Embryonic facial prominence (tissue), 1 donor: ENCODE measurements around the gene DEFB121.
"Not testable (repeated sequence)": the region's sequence is repeated elsewhere in the genome, so short reads cannot be mapped to it uniquely, and the experiment has no call there.

Source experiments
- DNase-seq: peaks from one replicate; pipeline ENCODE4 v3.0.0-alpha.2; 2016; ENCODE audit errors: extremely low spot score

Gene DEFB121

DNA sequence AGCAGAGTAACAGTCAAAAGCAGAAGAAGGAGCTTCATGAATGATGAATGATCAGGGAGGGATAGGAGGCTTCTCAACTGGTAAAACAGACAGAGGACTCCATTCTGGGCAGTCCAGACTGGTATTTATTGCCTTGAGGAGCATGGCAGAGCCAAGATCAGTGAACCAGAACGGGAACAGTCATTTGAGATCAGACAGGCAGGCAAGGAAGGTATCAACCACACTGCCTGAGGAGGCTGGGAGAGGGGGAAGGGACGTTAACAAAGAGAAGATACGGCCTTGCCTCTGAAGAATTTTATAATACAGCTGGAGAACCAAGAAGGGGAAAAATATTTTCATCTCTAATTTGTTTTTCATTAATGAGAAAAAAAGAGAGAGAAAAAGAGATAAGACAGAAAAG, at the start of gene DEFB121:
DEFB121 (minus strand) TSS at position 101 of the 400 bp plus-strand sequence; CDS start at position 38, 63 bp downstream.
- DNase-seq, result no peak

DNA sequence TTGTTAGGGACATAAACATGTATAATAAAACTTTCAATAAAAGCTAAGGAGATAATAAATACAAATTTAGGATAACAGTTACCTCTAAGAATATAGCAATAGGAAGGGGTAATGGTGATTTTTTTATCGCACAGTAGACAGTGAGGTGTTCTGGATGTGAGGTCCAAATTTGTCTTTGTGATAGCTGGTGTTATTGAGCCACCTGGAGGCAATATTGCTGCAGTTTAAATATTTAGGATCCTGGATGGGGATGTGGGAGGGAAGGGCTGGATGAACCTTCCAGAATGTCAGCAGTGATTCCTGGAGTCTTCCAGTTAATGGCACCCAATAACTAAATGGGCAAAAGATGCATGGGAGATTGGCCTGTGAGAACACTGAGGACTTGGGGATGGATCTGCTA, 48.3 kb upstream of the DEFB121 start:
- no peak for DNase-seq

DNA sequence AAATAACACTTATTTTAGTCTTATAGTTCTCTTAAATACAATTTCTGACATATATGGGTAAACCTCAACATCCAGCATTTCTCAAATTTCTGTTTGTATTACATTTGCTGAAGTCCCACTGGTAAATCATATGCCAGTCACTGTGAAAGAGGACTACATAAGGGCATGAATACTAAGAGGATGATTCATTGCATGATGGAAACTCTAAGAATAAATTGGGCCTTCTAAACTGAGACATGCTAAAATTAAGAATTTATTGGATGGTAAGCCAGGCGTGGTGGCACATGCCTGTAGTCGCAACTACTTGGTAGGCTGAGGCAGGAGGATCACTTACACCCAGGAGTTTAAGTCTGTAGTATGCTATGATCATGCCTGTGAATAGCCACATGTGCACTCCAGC, 46.6 kb upstream of the DEFB121 start:
- no peak for DNase-seq

DNA sequence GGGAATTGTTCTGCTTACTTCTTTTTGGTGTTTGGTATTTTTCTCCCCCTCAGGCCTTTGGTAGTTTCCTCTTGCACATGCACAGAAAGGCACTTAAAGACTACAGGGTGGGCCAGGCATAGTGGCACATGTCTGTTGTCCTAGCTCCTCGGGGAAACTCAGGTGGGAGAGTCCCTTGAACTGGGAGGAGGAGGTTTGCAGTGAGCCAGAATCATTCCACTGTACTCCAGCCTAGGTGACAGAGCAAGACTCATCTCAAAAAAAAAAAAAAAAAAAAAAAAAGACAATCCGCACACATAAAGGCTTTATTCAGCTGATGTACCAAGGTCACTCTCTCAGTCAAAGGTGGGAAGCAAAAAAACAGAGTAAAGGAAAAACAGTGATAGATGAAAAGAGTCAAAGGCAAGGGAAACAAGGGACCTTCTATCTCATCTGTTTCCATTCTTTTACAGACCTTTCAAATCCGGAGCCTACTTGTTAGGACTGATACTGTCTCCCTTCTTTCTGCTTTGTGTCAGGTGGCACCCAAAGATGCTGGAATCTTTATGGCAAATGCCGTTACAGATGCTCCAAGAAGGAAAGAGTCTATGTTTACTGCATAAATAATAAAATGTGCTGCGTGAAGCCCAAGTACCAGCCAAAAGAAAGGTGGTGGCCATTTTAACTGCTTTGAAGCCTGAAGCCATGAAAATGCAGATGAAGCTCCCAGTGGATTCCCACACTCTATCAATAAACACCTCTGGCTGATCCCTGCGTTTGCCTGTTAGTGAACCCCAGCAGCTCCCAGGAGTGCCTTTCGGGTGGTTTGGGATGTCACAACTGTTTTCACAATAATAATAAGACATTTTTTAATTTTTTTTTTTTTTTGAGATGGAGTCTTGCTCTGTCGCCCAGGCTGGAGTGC, 43.7 kb upstream of the DEFB121 start:
- DNase-seq, result no peak

- no peak for DNase-seq
Measured at GRCh38 chr20:31446084-31446819, 40.2 kb upstream of the DEFB121 start.

GRCh38 chr20:31440012-31440659, 34.1 kb upstream of the DEFB121 start, which contains the start of gene DEFB123:
DEFB123 (plus strand) TSS chr20:31440632; CDS start chr20:31440699, 67 bp downstream.
- DNase-seq, result no peak

GRCh38 chr20:31430568-31431115, 24.6 kb upstream of the DEFB121 start:
- DNase-seq, result no peak

- not testable (repeated sequence) for DNase-seq
Measured at GRCh38 chr20:31427576-31427975, 21.6 kb upstream of the DEFB121 start.

DNA sequence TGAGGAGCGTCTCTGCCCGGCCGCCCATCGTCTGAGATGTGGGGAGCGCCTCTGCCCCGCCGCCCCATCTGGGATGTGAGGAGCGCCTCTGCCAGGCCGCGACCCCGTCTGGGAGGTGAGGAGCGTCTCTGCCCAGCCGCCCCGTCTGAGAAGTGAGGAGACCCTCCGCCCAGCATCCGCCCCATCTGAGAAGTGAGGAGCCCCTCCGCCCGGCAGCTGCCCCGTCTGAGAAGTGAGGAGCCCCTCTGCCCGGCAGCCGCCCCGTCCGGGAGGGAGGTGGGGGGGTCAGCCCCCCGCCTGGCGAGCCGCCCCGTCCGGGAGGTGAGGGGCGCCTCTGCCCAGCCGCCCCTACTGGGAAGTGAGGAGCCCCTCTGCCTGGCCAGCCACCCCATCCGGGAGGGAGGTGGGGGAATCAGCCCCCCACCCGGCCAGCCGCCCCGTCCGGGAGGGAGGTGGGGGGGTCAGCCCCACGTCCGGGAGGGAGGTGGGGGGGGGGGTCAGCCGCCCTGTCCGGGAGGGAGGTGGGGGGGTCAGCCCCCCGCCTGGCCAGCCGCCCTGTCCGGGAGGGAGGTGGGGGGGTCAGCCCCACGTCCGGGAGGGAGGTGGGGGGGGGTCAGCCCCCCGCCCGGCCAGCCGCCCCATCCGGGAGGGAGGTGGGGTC, 21.0 kb upstream of the DEFB121 start:
- DNase-seq, result not testable (repeated sequence)

GRCh38 chr20:31425797-31426196, 19.8 kb upstream of the DEFB121 start:
- DNase-seq, result no peak

DNA sequence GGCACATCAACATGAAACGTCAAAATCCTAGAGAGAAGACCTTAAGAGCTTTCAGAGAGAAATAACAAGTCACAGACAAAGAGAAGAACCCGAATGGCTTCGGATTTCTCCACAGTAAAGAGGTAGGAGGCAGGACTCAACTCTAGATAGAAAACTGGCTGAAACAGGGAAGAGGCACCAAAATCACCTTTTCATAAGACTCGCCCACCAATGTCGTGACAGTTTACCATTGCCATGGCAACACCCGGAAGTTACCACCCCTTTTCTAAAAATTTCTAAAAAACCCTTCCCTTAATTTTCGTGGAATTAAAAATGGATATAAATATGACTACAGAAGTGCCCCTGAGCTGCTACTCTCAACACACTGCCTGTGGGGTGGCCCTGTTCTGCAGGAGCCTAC, 12.3 kb upstream of the DEFB121 start:
- DNase-seq, result no peak

DNA sequence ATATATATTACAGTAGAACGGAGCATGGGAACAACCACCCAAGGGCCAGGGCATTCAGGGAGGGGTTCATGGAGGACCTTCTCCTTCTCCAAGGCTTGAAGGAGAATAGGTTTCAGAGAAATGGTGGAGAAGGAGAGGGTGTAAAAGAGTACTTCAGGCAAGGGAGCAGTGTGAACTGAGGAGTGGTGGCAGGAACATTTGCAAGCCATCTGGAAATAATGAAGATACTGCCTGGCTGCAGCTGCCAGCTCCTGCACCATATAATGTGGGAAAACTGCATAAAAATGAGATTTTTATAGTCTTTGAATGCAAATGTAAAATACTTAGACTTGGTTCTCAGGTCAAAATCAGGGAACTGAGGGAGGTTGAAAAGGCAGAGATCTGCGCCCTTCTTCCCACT, 9.6 kb upstream of the DEFB121 start:
- DNase-seq, result no peak

- DNase-seq, result no peak
Measured at GRCh38 chr20:31414381-31414780, 8.4 kb upstream of the DEFB121 start.

- no peak for DNase-seq
Measured at GRCh38 chr20:31410011-31410410, 4.0 kb upstream of the DEFB121 start.

DNA sequence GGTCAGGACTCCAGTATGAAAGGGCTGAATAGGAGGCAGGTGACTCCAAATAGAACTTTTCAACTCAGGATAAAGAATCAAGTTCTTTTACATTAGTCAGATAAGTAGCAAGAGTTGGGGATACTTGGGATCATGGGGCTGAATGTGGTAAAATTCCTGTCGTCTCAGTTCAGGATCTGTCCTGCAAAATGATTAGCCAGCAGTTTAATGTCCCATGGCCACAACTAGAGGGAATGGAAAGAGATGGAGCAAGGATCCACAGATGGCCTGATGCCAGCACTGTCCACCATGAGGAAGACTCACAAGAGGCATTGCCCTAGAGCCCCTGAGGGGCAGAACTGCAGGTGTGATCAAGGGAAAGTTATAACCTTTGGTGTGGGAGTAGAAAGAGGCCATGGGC, 2.1 kb downstream of the DEFB121 start:
- DNase-seq, result no peak

DNA sequence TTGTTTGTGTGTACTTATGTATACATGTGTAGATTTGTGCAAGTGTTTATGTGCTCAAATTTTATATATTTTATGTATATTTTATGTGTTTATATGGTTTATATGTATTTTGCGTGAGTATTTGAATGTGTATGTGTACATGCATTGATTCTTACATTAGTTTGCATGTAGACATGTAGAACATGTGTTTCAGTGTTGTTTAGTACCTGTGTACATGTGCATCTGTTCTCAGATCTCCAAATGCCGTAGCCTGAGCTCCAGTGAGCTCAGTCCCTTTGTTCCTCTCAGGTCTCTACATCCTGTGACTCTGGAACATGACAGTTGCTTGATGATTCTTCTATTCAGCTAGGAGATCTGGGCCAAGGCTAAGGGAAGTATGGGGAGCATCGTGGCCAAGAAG, 11.1 kb downstream of the DEFB121 start:
- DNase-seq, result no peak

GRCh38 chr20:31392836-31393235, 13.2 kb downstream of the DEFB121 start:
- no peak for DNase-seq

- no peak for DNase-seq
Measured at GRCh38 chr20:31390490-31390889, 15.5 kb downstream of the DEFB121 start, which contains the start of gene DEFB119. DEFB119 (minus strand) TSS chr20:31390590; CDS start chr20:31390483, 107 bp downstream.

DNA sequence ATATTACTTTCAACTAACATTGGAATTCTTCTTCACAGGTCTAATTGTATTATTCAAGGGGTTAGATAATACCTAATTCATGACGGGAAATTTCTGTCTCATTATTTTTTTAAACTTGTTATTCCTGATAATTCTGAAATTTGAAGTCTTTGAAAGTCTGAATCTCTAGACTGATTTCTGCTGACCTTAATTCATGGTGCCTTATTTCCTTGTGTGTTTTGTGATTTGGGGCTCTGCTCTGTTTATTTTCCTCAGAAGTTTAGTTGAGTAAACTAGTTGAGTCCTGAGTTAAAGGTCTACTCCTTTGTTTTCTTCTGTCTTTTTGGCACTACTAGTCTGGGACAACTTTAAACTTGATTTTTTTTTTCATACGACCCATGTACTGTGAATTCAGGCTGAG, 31.7 kb downstream of the DEFB121 start:
- no peak for DNase-seq

DNA sequence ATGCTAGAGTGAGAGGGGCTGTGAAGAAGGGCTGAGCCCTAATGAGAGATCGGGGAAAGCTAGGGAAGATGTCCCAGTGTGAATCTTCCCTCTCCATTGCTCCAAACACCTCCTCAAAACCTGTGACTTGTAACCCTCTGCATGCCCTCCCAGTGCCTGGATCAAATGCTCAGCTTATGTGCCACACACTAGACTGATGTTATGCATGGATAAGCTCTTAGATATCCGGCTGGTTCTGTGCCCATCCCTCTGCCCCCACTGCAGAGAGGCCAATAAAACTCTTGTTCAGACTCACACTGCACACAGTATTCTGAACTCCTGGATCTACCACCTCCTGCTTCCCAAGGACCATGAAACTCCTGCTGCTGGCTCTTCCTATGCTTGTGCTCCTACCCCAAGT, 37.7 kb downstream of the DEFB121 start, which contains the start of gene DEFB118:
DEFB118 (plus strand) TSS at position 301 of the 400 bp plus-strand sequence; CDS start at position 351, 50 bp downstream.
- no peak for DNase-seq

GRCh38 chr20:31364272-31364671, 41.7 kb downstream of the DEFB121 start:
- DNase-seq, result not testable (repeated sequence)
